DND-41 (cell line): ENCODE data around the gene IQSEC1.

ENCODE experiments used
- CTCF ChIP-seq: IDR thresholded peaks from 2 replicates; pipeline ENCODE4 v1.5.1; 2012; ENCODE audit warnings: borderline replicate concordance, low read length, moderate library complexity, mild to moderate bottlenecking; ENCODE audit not compliant: poor library complexity, severe bottlenecking; ENCODE audit errors: extremely low read depth
- EZH2 ChIP-seq: IDR thresholded peaks from 3 replicates; pipeline ENCODE4 v1.6.1; 2012; ENCODE audit warnings: borderline replicate concordance, low read depth, mild to moderate bottlenecking, moderate library complexity, low read length, inconsistent platforms; ENCODE audit not compliant: severe bottlenecking

GRCh38 chr3:13045904-13046568, 27.2 kb downstream of the IQSEC1 start:
- TF ChIP-seq CTCF (no peak), EZH2 (no peak)
